GM19240 (cell line): ENCODE data around the gene MEA1.
A peak's percentile ranks its signal among the peaks of the same experiment; 100 is the strongest.
"Not testable (repeated sequence)": the region's sequence is repeated elsewhere in the genome, so short reads cannot be mapped to it uniquely, and the experiment has no call there.

Experiments
- DNase-seq: peaks from one replicate; pipeline ENCODE4 v3.0.0; 2011; ENCODE audit warnings: low spot score; ENCODE audit not compliant: insufficient read length

The MEA1 gene

DNA sequence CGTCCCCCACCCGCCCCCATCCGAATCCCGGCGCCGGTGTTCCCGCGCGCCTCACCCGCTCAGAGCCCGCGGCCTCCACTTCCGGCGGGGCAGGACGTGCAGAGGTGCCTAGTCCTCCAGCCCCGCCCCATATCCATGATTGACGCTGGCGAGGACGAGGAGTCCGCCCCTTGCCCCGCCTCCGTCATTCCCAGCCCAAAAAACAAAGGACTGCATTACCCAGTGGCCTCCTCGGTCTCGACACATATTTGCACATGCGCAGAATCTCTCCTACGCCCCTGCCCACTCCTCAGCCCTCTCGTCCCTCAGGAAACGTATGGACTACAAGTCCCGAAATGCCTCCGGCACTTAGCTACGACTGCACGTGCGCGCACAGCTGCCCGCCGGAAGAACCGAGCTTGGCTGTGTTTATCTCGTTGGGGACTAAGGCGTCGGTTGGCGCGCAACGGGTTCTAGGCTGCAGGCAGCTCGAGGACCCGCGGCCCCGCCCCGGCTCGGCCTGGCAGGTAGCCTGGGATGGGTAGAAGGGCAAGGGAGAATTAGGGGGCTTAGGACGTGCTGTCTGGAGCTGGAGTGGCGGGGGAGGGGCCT lies at the start of gene MEA1, which contains the start of gene KLHDC3:
TSS of gene MEA1 (minus strand) at position 104 of the 591 bp plus-strand sequence. CDS start 133 bp downstream, outside the sequence.
TSS of gene KLHDC3 (plus strand) at position 407 of the 591 bp plus-strand sequence. CDS start 2,944 bp downstream, outside the sequence.
- peak; percentile 93 for DNase-seq

DNA sequence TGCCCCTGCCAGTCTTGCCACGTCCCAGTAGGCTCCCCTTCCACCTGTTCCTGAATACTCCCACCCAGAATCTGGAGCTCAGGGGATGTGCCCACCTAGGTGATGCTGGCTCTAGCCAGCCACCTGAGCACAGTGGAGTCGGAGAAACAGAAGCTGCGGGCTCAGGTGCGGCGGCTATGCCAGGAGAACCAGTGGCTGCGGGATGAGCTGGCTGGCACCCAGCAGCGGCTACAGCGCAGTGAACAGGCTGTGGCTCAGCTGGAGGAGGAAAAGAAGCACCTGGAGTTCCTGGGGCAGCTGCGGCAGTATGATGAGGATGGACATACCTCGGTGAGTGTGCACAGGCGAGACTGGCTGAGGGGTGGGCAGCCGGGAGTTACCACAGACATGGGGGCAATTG lies 49.1 kb upstream of the MEA1 start:
- no peak for DNase-seq

DNA sequence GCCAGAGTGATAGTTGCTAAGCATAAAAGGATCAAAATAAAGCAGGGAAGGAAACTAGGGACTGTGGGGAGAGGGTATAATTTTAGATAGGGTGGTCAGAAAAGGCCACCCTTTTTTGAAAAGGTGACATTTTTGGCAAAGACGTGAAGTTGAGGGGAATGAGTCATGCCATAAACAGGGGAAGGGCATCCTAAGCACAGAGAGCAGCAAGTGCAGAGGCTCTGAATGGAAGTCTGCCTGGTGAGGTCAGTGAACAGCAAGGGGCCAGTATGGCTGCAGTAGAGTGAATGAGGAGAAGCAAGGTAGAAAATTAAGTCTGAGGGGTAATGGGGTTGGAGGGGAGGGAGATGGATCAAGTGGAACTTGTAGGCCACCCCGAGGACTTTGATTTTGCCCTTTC lies 48.1 kb upstream of the MEA1 start:
- DNase-seq, result no peak

DNA sequence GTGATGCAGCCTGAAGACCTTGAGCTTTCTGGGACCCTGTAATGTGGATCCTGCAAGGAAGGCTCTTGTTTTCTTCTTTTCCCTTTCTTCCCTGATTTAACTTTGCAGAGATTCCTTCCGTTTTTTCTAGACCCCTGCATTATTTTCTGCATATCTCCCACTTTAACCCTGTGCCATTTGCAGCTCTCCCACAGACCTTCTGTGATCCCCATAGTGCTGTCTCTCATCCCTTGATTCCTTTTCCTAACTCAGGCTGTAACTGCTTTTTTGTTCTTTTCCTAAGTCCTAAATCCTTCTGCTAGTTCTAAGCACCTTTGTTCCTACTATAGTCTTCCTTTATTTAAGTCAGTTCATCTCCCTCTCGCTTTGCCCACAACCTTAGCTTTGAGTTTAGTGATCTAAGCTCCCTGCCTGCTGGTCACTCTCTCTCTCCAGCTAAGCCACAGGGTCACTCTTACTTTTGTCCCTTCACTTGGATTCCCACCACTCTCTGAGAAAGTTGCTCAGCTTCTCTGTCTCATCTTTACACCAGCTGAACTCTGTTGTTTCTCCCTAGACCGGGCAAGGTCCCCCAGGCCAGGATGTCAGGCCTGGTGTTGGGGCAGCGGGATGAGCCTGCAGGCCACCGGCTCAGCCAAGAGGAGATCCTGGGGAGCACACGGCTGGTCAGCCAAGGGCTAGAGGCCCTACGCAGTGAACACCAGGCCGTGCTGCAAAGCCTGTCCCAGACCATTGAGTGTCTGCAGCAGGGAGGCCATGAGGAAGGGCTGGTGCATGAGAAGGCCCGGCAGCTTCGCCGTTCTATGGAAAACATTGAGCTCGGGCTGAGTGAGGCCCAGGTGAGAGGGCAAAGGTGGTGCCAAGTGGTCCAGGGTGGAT lies 47.2 kb upstream of the MEA1 start:
- DNase-seq, result no peak

DNA sequence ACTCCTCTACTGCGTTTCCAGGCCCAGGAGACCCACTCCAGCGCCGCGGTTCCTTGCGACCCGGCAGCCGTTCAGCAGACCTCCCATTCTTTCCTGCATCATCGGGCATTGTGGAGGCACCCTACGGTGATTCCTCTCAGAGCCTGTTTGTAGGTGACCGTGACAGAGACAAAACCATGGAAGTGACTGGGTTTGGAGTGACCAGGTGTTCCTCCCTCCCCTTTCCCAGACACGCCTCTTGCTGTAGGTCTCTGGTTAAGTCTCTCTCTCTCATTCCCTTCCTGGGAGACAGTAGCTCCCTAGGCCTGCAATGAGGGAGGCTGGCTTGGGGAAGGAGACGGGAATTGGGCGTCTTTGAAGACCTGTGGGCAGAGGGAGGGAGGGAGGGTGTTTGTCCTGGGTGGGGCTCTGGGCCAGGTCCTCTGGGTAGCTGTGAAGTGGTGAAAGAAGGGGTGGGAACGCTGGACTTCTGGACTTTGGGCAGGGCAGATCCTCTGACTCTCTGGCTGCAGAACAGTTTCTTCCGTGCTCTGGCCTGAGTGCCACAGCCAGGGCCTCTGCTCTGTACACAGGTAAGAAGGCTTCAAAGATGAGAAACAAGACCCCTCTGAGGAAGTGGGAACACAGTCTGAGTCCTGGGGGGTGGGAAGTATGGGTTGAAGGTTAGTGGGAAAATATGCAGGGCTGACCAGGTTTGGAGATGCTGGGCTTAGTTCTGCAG lies 46.4 kb upstream of the MEA1 start:
- no peak for DNase-seq

DNA sequence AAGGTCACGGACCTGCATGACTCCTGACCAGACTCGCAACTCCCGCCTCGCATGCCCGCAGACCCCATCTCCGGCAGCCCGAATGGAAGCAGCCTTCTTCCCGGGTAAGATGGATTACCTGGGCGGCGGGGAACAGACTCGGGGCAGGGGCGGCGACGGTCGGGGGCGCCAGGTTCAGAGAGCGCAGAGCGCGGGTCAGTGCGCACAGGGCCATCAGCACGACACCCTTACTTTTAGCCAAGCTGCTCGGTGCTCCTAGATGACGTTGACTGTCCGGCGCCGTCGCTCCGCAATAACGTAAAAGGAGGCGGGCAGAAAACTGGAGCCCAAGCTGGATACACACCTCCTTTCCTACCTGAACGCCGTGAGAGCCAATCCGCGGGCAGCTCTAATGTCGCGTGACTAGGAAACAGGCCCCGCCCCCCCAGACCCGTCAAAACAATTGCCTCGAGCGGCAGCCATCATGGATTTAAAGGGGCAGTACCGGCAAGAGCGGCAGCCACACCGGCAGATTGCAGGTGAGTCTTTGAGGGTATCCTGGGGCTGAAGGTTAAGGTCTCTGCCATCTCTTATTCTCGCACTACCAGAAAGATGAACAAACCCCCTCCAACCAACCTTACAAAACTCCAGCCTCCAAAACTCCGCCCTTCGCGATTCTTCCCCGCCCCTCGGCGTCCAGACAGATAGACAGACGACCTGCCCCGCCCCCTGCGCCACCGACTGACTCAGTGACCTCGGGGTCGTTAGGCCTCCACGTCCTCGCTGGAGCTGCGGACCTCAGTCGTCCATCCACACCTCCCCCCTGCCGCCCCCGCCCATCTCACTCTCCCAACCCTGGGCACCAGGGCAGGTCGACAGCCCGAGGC lies 45.7 kb upstream of the MEA1 start, which contains the start of the genes KLC4 and MRPL2:
TSS of gene KLC4 (plus strand) at position 464 of the 866 bp plus-strand sequence. CDS start 1,705 bp downstream, outside the sequence.
TSS of gene MRPL2 (minus strand) at position 267 of the 866 bp plus-strand sequence. CDS start at position 214, 53 bp downstream.
- peak; percentile 99 for DNase-seq

DNA sequence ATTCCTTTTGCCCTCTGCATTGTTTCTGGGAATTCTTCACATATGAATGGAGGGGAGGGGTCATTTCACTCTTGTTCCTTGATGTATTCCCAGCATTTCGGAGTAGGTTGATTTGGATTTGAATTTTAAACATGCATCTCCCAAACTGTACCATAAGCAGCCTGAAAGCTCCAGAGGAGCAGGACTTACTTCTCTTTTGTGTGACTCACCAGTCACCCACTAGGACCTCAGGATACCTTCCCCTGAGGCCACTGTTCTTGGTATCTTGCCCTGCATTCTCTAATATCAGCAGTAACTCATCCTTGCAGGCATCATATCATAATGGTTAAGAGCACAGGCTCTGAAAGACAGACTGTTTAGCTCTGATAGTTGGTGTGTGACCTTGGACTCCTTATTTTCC lies 44.8 kb upstream of the MEA1 start:
- DNase-seq, result no peak

DNA sequence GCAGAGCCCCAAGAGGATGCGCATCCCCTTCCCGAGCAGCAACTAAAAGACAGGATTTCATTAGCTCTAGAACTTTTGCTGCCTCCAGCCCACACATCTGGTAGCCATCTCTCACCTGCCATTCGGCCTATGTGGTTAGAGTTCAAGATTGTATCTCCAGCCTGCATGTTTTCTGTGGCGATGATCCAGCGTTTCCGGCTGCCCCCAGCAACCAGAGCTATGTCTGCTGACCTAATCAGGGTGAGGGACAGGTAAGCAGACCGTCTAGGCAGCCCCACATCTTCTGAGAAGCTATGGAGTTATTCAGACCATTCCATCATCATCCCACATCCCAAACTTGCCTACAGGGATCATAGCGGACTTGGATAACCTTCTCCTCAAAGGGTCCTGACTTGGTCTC lies 42.2 kb upstream of the MEA1 start:
- no peak for DNase-seq

DNA sequence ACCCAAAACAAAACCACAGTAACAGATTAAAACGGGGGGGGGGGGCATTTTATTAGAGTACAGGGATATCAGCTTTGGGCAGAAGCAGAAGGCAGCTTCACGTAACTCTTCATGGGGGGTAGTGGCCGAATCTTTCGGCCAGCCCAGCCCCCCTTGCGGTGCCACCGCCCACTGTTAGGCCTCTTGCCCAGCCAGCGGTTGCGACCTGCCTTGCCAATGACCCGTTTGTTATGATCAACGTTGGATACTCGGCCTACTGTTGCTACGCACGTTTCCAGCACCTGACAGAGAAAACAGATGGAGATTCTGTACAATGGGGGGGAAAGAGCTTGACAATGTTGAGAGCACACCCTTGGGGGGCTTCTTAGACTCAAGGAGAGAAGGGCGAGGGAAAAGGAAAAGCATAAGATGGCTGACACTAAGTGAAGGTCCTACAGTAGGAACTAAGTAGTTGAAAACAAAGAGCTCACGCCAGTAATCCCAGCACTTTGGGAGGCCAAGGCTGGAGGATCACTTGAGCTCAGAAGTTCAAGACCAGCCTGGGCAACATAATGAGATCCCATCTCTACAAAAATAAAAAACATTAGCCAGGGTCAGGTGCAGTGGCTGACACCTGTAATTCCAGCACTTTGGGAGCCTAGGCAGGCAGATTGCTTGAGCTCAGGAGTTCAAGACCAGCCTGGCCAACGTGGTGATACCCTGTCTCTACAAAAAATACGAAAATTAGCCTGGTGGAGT lies 40.6 kb upstream of the MEA1 start:
- no peak for DNase-seq

DNA sequence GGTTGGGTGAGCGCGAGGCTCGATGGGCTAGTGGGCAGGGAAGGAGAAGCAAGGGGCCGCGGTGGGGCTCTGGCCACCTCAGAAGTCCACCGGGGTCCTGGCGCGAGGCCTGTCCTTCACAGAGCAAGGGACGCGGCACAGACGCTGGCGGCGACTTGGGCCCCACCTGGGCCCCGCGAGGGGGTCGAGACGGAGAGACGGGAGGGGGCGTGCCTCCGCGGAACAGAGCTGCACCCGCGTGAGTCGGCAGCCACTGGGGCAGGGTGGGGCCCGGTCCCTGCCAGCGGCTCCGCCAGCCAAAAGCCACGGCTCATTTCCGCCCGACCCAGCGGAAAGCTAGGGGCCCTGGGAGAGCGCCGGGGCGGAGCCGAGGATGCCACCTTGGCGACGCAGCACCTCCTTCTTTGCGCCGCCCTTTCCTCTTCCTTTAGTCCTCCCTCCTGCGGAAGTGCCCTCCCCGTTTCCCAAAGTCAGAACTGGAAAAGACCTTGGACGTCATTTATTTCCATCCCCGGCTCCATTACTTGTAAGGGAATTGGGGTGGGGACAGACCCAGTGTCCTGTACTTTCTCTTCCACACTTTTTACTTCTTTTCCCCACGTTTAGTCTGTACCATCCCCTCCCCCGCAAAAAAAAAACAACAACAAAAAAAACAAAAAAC lies 39.9 kb upstream of the MEA1 start, which contains the start of gene CUL7:
TSS of gene CUL7 (minus strand) at position 307 of the 661 bp plus-strand sequence. CDS start 1,063 bp downstream, outside the sequence.
- peak; percentile 91 for DNase-seq

DNA sequence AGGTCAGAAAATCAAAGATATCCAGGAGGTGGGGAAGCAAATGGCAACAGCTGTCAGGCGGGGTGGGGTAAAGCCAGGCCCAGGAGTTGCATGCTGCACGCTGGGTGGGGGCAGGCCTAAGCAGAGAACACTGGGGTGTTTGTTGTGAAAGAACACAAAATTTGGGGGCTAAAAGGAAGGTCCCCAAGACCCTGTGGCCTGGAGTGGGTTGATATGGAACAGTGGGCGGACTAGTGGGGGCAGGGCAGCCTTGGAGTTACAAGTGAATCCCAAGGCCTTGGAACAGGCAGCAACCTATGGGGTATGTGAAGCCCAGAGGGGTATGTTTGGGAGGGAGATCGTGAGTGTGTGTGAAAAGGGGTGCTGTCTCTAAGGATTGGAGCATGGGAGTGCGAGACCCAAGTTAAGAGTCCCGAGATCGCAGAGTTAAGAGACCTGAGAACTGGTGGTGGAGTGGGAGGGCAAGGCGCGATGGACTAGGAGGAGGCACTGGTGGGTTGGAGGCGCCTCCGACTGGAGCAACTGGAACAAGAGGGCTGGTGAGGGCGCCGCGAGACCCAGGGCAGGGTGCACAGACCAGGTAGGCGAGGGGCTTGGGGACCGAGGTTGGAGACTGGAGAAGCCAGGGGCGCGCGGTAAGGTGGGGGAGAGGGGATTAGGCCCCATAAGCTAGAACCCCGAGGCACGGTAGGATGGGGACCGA lies 39.2 kb upstream of the MEA1 start:
- no peak for DNase-seq

DNA sequence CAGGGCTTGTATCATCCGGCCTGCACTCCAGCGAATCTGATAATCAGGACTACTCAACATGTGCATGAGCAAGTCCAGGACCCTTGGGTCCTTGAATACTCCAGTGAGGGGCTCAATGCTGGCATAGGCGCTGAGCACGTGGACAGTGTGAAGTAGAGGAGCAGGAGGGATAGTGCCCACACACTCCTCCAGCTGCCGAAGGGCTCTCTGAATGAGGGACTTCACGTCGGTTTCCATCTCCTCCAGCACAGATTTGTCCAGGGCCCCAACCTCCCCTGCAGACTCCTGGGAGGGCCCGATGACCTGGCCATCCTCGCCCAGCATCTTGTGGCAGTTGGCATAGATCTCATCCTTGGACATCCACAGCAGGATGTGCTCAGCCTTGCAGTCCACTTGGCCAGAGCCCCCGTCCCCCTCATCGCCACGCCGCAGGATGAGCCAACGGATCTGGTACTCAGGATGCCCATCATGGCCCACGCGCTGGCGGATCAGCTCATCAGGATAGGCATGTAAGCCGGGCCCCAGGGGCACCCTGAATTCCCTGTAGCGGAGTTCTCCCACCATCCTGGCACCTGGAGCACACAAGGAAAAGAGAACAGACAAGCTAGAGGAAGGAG lies 38.6 kb upstream of the MEA1 start:
- no peak for DNase-seq

DNA sequence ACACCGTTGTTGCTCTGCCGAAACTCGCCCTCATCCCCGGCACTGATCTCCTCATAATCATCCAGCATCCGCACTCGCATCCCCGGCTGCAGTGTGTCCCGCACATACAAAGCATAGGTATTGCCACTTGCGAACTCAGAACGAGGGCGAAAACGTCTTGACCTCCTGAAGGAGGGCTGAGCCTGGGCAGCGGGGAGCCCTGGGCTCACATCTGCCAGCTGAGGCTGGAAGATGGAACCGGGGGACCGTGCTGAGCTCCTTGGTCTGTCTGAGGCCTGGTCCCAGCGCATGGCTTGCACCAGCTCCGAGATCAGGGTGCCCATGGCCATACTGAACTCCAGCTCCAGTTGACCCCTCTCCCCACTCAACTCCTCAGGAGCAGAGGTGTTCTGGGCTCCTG lies 37.2 kb upstream of the MEA1 start:
- no peak for DNase-seq

DNA sequence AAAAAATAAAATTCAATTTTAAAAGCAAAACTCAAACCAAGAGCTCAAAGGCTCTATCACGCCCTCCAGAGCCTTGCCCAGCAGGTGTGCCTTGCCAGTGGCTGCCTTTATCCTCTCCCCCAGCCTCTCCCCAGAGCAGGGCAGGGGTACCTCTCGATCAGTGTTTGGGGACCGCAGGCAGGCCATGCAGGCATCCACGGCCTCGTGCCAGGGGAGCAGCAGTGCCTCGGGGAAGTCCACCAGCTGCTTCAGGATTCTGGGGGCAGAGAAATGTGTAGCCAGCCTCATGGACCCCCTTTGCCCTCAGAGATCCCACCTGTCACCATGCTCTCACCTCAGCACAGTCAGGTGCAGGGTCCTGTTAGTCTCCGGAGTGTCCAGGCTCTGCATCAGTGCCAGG lies 34.3 kb upstream of the MEA1 start:
- DNase-seq, result no peak

DNA sequence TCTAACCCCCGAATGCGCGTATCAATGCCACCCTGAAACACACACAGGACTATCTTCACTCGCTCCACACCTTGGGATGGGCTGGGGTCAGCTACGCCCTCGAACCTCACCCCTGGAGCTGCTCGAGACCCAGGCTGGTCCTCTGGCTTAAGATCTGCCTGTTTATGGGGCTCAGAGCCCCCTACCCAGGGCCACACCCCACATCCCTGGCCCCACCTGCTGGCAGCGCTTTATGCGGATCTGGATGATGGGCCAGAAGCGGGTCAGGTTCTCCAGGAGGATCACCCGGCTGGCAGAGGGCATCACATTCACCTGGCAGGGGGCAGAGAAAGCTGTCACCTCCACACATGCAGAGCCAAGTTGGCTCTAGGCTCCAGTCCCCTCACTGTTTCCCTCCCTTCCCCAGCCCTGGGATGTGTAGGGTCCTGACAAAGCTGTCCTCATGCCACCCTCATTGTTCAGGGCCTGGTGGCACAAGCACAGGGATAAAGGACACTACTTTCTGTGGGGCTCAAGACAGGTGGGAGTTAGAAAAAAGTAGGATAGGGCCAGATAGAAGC lies 31.7 kb upstream of the MEA1 start:
- DNase-seq, result no peak

DNA sequence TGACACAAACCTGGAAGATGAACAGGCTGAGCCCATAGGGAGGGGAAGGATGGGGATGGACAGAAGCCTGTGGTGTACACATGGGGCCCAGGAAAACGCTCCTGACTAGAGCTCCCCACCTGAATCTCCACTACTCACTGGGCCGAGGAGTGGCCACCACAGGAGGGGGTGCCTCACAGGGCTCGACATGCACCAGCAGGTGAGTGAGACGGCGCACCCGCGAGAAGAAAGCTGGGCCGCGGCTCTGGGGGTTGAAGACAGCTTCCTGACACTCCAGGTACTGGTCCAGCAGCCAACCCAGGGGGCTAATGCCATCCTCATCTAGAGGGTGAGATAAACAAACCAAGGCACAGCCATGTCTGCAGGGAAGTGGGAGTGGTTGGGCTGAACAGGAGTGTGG lies 29.6 kb upstream of the MEA1 start:
- no peak for DNase-seq

DNA sequence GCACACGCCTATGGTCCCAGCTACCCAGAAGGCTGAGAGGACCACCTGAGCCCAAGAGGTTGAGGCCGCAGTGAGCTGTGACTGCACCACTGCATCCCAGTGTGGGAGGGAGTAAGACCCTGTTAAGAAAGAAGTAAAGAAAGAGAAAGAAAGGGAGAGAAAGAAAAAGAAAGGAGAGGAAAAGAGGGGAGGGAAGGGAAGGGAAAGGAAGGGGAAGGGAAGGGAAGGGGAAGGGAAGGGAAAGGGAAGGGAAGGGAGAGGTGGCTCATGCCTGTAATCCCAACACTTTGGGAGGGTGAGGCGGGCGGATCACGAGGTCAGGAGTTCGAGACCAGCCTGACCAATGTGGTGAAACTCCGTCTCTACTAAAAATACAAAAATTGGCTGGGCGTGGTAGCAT lies 27.7 kb upstream of the MEA1 start:
- DNase-seq, result not testable (repeated sequence)
